Measurements from ENCODE around the gene REC114. TPM values are rescaled to one million over a fixed set of nuclear protein-coding genes. Genes with fewer than 3 reads are reported as not detected.

The REC114 gene
- total and polyA plus RNA-seq, 9 of the 15 experiments (the other 6 are each of a cell fraction or from before 2014, with no cell fraction given), result 0.07 to 0.24 TPM; not detected in 7

- no peak overlapping the region for H3K27ac ChIP-seq (ENCODE audit: extremely low read depth, low read depth, low read length)
- H3K9me3 ChIP-seq (replicated peaks; ENCODE audit: control insufficient read depth, insufficient read depth, low read depth, low read length), result no peaks in the 10 kb centered on the region
- no peak for DNase-seq (ENCODE audit: extremely low read depth in 1 of 4, low spot score in 3 of 4)
- no peak overlapping the region for H2AFZ ChIP-seq (ENCODE audit: low read depth, low read length)
- no TSS peak for BruUV-seq (replicated peaks)
- POLR2A ChIA-PET, result interaction anchor here (0.6 to 1.0 kb wide), 2 partner anchors 10 to 405 kb away, joined by 4 to 5 read pairs; no protein-coding TSS in a partner anchor
- H3K9me1 ChIP-seq (ENCODE audit: control insufficient read depth, insufficient read depth, low read length), result no peaks in the 10 kb centered on the region
- 10% methylated on average over 6 of the region's 9 CpGs for WGBS (ENCODE audit: insufficient coverage, low coverage, missing lambda C conversion rate)
- intact Hi-C loops (cut with micrococcal nuclease) (no loop called here), in situ Hi-C loops (cut with MboI) (loop anchor here (10.0 kb wide), 1 partner anchor 235 kb away; no protein-coding TSS in a partner anchor)
- FAIRE-seq, result no peak
- H3K79me2 ChIP-seq (ENCODE audit: control insufficient read depth, insufficient read depth, low read length), result no peaks in the 10 kb centered on the region
- H3K27me3 ChIP-seq (ENCODE audit: control insufficient read depth in 2 of 2, insufficient read depth in 2 of 2, low read length in 2 of 2), result peaks cover 0 to 6% of the 10 kb centered on the region in 2 experiments; a peak in 2 of 5 replicates
- no peaks in the 10 kb centered on the region for H4K20me1 ChIP-seq (replicated peaks; ENCODE audit: control insufficient read depth, insufficient read depth, low read length)
- no peak for ATAC-seq
- H3K4me1 ChIP-seq (replicated peaks in 1 of 2; ENCODE audit: control insufficient read depth in 2 of 2, insufficient read depth in 2 of 2, low read length in 2 of 2), result no peaks in the 10 kb centered on the region
- CTCF ChIA-PET (ENCODE audit: low intra/inter-chr PET ratio), result interaction anchor here (0.6 kb wide), 1 partner anchor 81 kb away, joined by 3 read pairs; no protein-coding TSS in a partner anchor
- H3K4me3 ChIP-seq, result no peak overlapping the region
- H3K36me3 ChIP-seq (ENCODE audit: control insufficient read depth, insufficient read depth, low read length), result no peaks in the 10 kb centered on the region
- H3K9ac ChIP-seq (ENCODE audit: insufficient read depth in 1 of 2, low read depth in 2 of 2, low read length in 2 of 2), result no peak overlapping the region
- no peak overlapping the region for H3K4me2 ChIP-seq (ENCODE audit: insufficient read depth, low read length)
- TF ChIP-seq RAD21 (CRISPR knock-in tag; conservative IDR thresholded peaks at IDR 0.05 in 1 of 2, IDR thresholded peaks at IDR 0.05 in 1 of 2) (peak in 1 of 2 experiments; percentile 58; a peak in 2 of 4 replicates), GATA2 (CRISPR knock-in tag; IDR thresholded peaks at IDR 0.05) (no peak), ZNF121 (CRISPR knock-in tag; conservative IDR thresholded peaks at IDR 0.05) (no peak), MEF2A (IDR thresholded peaks at IDR 0.05; ENCODE audit: control insufficient read depth, low read depth, low read length) (no peak)
- TF ChIP-seq, protein P1, sequence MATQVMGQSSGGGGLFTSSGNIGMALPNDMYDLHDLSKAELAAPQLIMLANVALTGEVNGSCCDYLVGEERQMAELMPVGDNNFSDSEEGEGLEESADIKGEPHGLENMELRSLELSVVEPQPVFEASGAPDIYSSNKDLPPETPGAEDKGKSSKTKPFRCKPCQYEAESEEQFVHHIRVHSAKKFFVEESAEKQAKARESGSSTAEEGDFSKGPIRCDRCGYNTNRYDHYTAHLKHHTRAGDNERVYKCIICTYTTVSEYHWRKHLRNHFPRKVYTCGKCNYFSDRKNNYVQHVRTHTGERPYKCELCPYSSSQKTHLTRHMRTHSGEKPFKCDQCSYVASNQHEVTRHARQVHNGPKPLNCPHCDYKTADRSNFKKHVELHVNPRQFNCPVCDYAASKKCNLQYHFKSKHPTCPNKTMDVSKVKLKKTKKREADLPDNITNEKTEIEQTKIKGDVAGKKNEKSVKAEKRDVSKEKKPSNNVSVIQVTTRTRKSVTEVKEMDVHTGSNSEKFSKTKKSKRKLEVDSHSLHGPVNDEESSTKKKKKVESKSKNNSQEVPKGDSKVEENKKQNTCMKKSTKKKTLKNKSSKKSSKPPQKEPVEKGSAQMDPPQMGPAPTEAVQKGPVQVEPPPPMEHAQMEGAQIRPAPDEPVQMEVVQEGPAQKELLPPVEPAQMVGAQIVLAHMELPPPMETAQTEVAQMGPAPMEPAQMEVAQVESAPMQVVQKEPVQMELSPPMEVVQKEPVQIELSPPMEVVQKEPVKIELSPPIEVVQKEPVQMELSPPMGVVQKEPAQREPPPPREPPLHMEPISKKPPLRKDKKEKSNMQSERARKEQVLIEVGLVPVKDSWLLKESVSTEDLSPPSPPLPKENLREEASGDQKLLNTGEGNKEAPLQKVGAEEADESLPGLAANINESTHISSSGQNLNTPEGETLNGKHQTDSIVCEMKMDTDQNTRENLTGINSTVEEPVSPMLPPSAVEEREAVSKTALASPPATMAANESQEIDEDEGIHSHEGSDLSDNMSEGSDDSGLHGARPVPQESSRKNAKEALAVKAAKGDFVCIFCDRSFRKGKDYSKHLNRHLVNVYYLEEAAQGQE (IDR thresholded peaks at IDR 0.05; ENCODE audit: borderline replicate concordance), result peak; percentile 21; the same call in 1 of the 2 replicates
- TF ChIP-seq, protein P1 (CRISPR knock-in tag; IDR thresholded peaks at IDR 0.05; ENCODE audit: low read depth), result no peak
- TF ChIP-seq, protein P2, sequence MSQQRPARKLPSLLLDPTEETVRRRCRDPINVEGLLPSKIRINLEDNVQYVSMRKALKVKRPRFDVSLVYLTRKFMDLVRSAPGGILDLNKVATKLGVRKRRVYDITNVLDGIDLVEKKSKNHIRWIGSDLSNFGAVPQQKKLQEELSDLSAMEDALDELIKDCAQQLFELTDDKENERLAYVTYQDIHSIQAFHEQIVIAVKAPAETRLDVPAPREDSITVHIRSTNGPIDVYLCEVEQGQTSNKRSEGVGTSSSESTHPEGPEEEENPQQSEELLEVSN (IDR thresholded peaks at IDR 0.05; ENCODE audit: borderline replicate concordance in 1 of 2, extremely low read depth in 1 of 2, insufficient read depth in 1 of 2, insufficient read length in 1 of 2, low read depth in 1 of 2, low read length in 1 of 2, poor library complexity in 1 of 2, severe bottlenecking in 1 of 2), result no peak
Observed at GRCh38 chr15:73539212-73540128, 96.5 kb downstream of the REC114 start.

Measured in K562 (cell line).